Transverse colon (tissue), 4 donors: ENCODE results near the gene LBHD2. TPM values are rescaled to one million over a fixed set of nuclear protein-coding genes. Genes with fewer than 3 reads are reported as not detected.

ENCODE experiments used
- DNase-seq: peaks from one replicate; pipeline ENCODE4 v3.0.0-alpha.2; 2019
- H3K27ac ChIP-seq, 4 donors: fragments of 200-600 bp; sonication (generic); 2 replicates each; pipeline ENCODE4 v1.5.1; 2016 to 2018; ENCODE audit warnings: inconsistent platforms in 4 of 4
- H3K27me3 ChIP-seq: fragments of 200-600 bp; sonication (generic); 2 replicates; pipeline ENCODE4 v1.5.1; 2017; ENCODE audit warnings: inconsistent platforms
- H3K36me3 ChIP-seq, 4 donors: fragments of 200-600 bp; sonication (generic); 2 replicates each; pipeline ENCODE4 v1.5.1; 2017 to 2019; ENCODE audit warnings: inconsistent platforms in 4 of 4
- H3K4me1 ChIP-seq, 4 donors: fragments of 200-600 bp; sonication (generic); 2 replicates each; pipeline ENCODE4 v1.5.1; 2017 to 2020; ENCODE audit warnings: inconsistent platforms in 4 of 4
- H3K4me3 ChIP-seq, 4 donors: fragments of 200-600 bp; sonication (generic); 1 replicate in 1 of 4; 2 replicates in 3 of 4; pipeline versions ENCODE4 v1.5.1 to v1.6.1; 2017 to 2019; ENCODE audit warnings: inconsistent platforms in 4 of 4
- H3K9me3 ChIP-seq, 2 donors: fragments of 200-600 bp; sonication (generic); 2 replicates each; pipeline ENCODE4 v1.5.1; 2017 to 2019; ENCODE audit warnings: inconsistent platforms in 2 of 2
- CTCF ChIP-seq, 5 experiments: fragments of 200-600 bp in 3 of 5; fragments of 450-650 bp in 2 of 5; sonication (generic) in 3 of 5; IDR thresholded peaks; 1 replicate in 2 of 5; 2 replicates in 3 of 5; pipeline ENCODE4 v1.5.1; 2016 to 2017; ENCODE audit warnings: antibody characterized with exemption in 5 of 5, inconsistent platforms in 3 of 5, mild to moderate bottlenecking in 2 of 5, moderate library complexity in 1 of 5
- EP300 ChIP-seq: sonication (generic); formaldehyde crosslinking; IDR thresholded peaks from one replicate; pipeline ENCODE4 v1.6.1; 2017; ENCODE audit warnings: antibody characterized with exemption, low read depth
- POLR2A ChIP-seq: fragments of 450-650 bp; IDR thresholded peaks from one replicate; pipeline ENCODE4 v1.6.1; 2016; ENCODE audit warnings: antibody characterized with exemption, mild to moderate bottlenecking, moderate library complexity
- POLR2AphosphoS5 ChIP-seq, 3 donors: sonication (generic); formaldehyde crosslinking; IDR thresholded peaks; one replicate each; pipeline ENCODE4 v1.6.1; 2016; ENCODE audit warnings: antibody characterized with exemption in 3 of 3
- WGBS, 2 donors: methylation state at CpG; one replicate each; pipeline ENCODE4 v1.1.5; 2018; ENCODE audit warnings: low coverage in 1 of 2; 5-methylcytosine and 5-hydroxymethylcytosine counted together
- in situ Hi-C, 4 donors: fragments of 200-750 bp; cut with MboI; loops; one replicate each; pipeline versions ENCODE4 v1.15.0 to v1.15.1; 2017; ENCODE audit warnings: low sequenced_read_pairs in 3 of 4, low pct_ligation_motif_present in 1 of 4, low pct_unique_long_range_greater_than_20kb in 1 of 4
- intact Hi-C: fragments of 100-400 bp; cut with DNase I; formaldehyde crosslinking; loops from one replicate; pipeline ENCODE4 v1.15.1; 2023; ENCODE audit warnings: low total_unique reads
- total RNA-seq, 4 donors: library from RNA; depleted of rRNA; stranded (reverse); fragments of >200 nt; gene quantifications; one replicate each; pipeline ENCODE4 v1.1.0, GENCODE V29; 2016

LBHD2 gene
- total RNA-seq, 4 donors from 2014 or later: not detected

- H3K4me1 ChIP-seq: peaks cover 0 to 7% (median 6%) of the 10 kb centered on the region in 4 donors
- H3K27me3 ChIP-seq: peaks cover 26% of the 10 kb centered on the region
- H3K9me3 ChIP-seq: no peaks in the 10 kb centered on the region
- no peak for DNase-seq
- no peaks in the 10 kb centered on the region for H3K36me3 ChIP-seq
- in situ Hi-C loops: loop anchor here in 2 of 4 donors (10.0 to 25.0 kb wide), 2 partner anchors 203 to 205 kb away; no protein-coding TSS in a partner anchor
- H3K27ac ChIP-seq: no peak overlapping the region
- intact Hi-C loops: loop anchor here (1.0 kb wide), 1 partner anchor 27 kb away; no protein-coding TSS in a partner anchor
- WGBS, 2 donors: 92 to 95% methylated on average over 2 of the region's 2 CpGs
- TF ChIP-seq POLR2A: no peak
- no peak for TF ChIP-seq POLR2AphosphoS5 (IDR thresholded peaks at IDR 0.05)
- TF ChIP-seq CTCF (IDR thresholded peaks at IDR 0.05): no peak
- no peak for TF ChIP-seq EP300
- no peak overlapping the region for H3K4me3 ChIP-seq
Observed at GRCh38 chr14:103081951-103082350, 2.1 kb upstream of the LBHD2 start.

GRCh38 chr14:103085106-103086091 is 1.4 kb downstream of the LBHD2 start:
- TF ChIP-seq CTCF (IDR thresholded peaks at IDR 0.05) (no peak), POLR2A (no peak), POLR2AphosphoS5 (IDR thresholded peaks at IDR 0.05) (no peak), EP300 (no peak)
- in situ Hi-C loops: loop anchor here in 2 of 4 donors (10.0 to 25.0 kb wide), 2 partner anchors 199 to 202 kb away; no protein-coding TSS in a partner anchor
- no peaks in the 10 kb centered on the region for H3K36me3 ChIP-seq
- no peak overlapping the region for H3K4me3 ChIP-seq
- intact Hi-C loops: no loop called here
- DNase-seq: no peak
- no peaks in the 10 kb centered on the region for H3K9me3 ChIP-seq
- H3K4me1 ChIP-seq: peaks cover 0 to 7% (median 6%) of the 10 kb centered on the region in 4 donors
- no peak overlapping the region for H3K27ac ChIP-seq
- peaks cover 26% of the 10 kb centered on the region for H3K27me3 ChIP-seq
- WGBS, 2 donors: 58% methylated on average over 19 of the region's 24 CpGs; no CpG with 5 or more reads in 1 of the 2 donors

- Histone ChIP-seq H3K4me1 (peaks cover 3 to 18% (median 14%) of the 10 kb centered on the region in 4 donors), H3K36me3 (no peaks in the 10 kb centered on the region), H3K9me3 (no peaks in the 10 kb centered on the region), H3K4me3 (no peak overlapping the region), H3K27ac (no peak overlapping the region), H3K27me3 (peaks cover 26% of the 10 kb centered on the region)
- DNase-seq: no peak
- TF ChIP-seq POLR2AphosphoS5 (IDR thresholded peaks at IDR 0.05) (no peak), EP300 (no peak), CTCF (IDR thresholded peaks at IDR 0.05) (no peak), POLR2A (no peak)
- intact Hi-C loops (no loop called here), in situ Hi-C loops (loop anchor here in 2 of 4 donors (10.0 to 25.0 kb wide), 2 partner anchors 198 to 200 kb away; no protein-coding TSS in a partner anchor)
- 87% methylated on average over 8 of the region's 8 CpGs; no CpG with 5 or more reads in 1 of the 2 donors for WGBS, 2 donors
Observed at GRCh38 chr14:103086771-103087342, 2.8 kb downstream of the LBHD2 start.

- 75% methylated on average over 11 of the region's 13 CpGs; no CpG with 5 or more reads in 1 of the 2 donors for WGBS, 2 donors
- TF ChIP-seq CTCF (IDR thresholded peaks at IDR 0.05): no peak
- TF ChIP-seq EP300: no peak
- TF ChIP-seq POLR2AphosphoS5 (IDR thresholded peaks at IDR 0.05): no peak
- TF ChIP-seq POLR2A: no peak
- Histone ChIP-seq H3K9me3 (no peaks in the 10 kb centered on the region), H3K27me3 (peaks cover 26% of the 10 kb centered on the region), H3K4me3 (no peak overlapping the region), H3K4me1 (peaks cover 4 to 19% (median 15%) of the 10 kb centered on the region in 4 donors), H3K27ac (no peak overlapping the region), H3K36me3 (no peaks in the 10 kb centered on the region)
- in situ Hi-C loops: loop anchor here in 2 of 4 donors (10.0 to 25.0 kb wide), 2 partner anchors 197 to 200 kb away; no protein-coding TSS in a partner anchor
- intact Hi-C loops: no loop called here
- no peak for DNase-seq
Observed at GRCh38 chr14:103087343-103087835, 3.4 kb downstream of the LBHD2 start.
